GM21529 (cell line): Measurements from ENCODE around the gene RAVER1.

Experiments
- ATAC-seq: cut with Tn5 transposase; IDR thresholded peaks from one replicate; pipeline ENCODE4 v1.9.1; 2021; ENCODE audit not compliant: unreplicated experiment

Gene RAVER1

DNA sequence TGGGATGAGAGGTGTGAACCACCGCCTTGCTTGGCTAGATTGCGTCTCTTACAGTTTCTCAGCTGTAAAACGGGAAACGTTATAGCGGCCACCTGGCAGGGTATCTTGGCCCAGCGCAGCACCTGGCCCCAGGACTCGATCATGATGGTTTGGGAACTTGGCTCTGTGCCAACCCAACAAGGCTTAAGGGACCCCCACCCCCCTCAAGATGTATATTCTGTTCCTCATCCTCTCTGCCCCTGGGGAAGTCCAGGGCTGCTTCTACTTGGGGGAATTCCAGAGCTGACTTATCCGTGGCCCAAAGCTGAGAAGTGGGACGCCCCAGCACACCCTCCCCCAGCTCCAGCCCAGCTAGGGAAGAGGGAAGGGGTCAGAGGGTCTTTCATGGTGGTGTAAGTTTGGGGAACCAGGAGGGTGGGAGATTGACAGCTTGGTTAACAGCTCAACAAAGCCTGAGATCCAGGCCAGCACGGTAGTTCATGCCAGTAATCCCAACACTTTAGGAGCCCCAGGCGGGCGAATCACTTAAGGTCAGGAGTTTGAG, 61.7 kb downstream of the RAVER1 start:
- peak; percentile 13 for ATAC-seq

DNA sequence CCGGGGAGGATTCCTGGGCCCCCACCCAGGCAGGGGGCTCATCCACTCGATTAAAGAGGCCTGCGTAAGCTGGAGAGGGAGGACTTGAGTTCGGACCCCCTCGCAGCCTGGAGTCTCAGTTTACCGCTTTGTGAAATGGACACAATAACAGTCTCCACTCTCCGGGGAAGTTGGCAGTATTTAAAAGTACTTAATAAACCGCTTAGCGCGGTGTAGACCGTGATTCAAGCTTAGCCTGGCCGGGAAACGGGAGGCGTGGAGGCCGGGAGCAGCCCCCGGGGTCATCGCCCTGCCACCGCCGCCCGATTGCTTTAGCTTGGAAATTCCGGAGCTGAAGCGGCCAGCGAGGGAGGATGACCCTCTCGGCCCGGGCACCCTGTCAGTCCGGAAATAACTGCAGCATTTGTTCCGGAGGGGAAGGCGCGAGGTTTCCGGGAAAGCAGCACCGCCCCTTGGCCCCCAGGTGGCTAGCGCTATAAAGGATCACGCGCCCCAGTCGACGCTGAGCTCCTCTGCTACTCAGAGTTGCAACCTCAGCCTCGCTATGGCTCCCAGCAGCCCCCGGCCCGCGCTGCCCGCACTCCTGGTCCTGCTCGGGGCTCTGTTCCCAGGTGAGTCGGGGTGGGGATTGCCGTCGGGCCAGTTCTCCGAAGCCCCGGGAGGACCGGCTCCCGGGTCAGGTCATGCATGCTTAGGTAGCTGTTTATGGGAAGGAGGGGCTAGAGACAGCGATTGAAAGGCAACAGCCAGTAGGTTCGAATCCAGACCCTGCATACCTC, 62.5 kb downstream of the RAVER1 start, which contains the start of gene ICAM1:
Gene ICAM1 (plus strand): TSS at position 505 of the 779 bp plus-strand sequence. CDS start 40 bp downstream, at position 545.
- ATAC-seq: peak; percentile 49

DNA sequence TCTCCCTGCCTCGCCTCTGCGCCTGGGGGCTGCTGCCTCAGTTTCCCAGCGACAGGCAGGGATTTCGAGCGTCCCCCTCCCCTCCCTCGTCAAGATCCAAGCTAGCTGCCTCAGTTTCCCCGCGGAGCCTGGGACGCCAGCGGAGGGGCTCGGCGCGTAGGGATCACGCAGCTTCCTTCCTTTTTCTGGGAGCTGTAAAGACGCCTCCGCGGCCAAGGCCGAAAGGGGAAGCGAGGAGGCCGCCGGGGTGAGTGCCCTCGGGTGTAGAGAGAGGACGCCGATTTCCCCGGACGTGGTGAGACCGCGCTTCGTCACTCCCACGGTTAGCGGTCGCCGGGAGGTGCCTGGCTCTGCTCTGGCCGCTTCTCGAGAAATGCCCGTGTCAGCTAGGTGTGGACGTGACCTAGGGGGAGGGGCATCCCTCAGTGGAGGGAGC, 63.1 kb downstream of the RAVER1 start:
- ATAC-seq: no peak

- ATAC-seq: no peak
Observed at GRCh38 chr19:10269333-10270179, 63.8 kb downstream of the RAVER1 start.

DNA sequence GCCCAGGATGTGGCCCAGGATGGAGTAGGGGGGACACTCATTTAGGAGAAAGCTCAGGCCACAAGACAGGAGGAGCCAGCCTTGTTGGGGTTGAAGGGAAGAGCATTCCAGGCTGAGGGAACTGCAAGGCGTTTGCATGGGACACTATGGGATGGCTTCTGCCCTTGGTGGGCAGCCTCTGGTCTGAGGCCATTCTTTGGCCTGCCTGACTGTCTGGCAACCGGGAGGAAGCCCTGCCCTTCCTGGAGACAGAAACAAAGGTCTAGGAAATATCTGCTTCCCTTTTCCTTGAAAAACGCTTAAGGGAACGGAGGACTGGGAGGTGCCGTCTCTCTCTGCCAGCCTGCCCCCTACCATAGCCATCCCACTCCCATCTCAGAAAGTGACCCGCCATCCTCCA, 65.3 kb downstream of the RAVER1 start:
- ATAC-seq: no peak

DNA sequence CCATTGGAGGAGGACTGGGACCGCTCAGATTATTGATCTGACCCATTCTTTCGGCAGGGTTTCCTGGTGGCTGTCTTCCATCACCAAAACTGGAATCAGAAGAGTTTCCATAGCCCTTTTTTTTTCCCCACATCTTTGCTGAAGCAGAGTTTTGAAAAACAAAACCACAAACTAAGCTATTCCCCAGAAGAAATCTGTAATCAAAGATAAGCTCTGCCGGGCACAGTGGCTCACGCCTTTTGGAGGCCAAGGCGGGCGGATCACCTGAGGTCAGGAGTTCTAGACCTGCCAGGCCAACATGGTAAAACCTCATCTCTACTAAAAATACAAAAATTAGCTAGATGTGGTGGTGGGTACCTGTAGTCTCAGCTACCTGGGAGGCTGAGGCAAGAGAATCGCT, 66.6 kb downstream of the RAVER1 start:
- ATAC-seq: no peak
